T-cell (primary cell): ENCODE measurements around the gene NUAK1. TPM values are rescaled to one million over a fixed set of nuclear protein-coding genes. Genes with fewer than 3 reads are reported as not detected.

Experiments
- ATAC-seq, 4 experiments: fragments of 200-7000 bp in 3 of 4; fragments of 150-1000 bp in 1 of 4; cut with Tn5 transposase; replicated peaks in 1 of 4; 1 replicate in 3 of 4; 2 replicates in 1 of 4; pipeline ENCODE4 v1.10.0; 2021; ENCODE audit warnings: moderate library complexity in 3 of 4, mild to moderate bottlenecking in 2 of 4, moderate number of reproducible peaks in 1 of 4
- CTCF ChIA-PET, 2 donors: fragments of 300-600 bp; sonication (Branson Sonifier 250); formaldehyde crosslinking; loops; one replicate each; lab custom pipeline; 2022; ENCODE audit warnings: antibody characterized with exemption in 2 of 2; lab: Charles Lee
- POLR2A ChIA-PET, 2 donors: fragments of 300-600 bp; sonication (Branson Sonifier 250); formaldehyde crosslinking; loops; one replicate each; lab custom pipeline; 2022; ENCODE audit warnings: antibody characterized with exemption in 2 of 2; lab: Charles Lee
- DNase-seq, 35 experiments: peaks; one replicate each; pipeline versions ENCODE4 v3.0.0 to v3.0.0-alpha.2; 2013 to 2023
- H3K27ac ChIP-seq: one replicate; pipeline ENCODE4 v1.5.1; 2013; ENCODE audit warnings: low read length
- H3K27me3 ChIP-seq, 2 experiments: replicated peaks in 1 of 2; 1 replicate in 1 of 2; 2 replicates in 1 of 2; pipeline versions ENCODE4 v1.6.1 to v1.7.0; 2013; ENCODE audit warnings: low read length in 1 of 2, mixed read lengths in 1 of 2; ENCODE audit not compliant: control insufficient read depth in 2 of 2, insufficient read depth in 2 of 2; ENCODE audit errors: extremely low read depth in 1 of 2
- H3K36me3 ChIP-seq, 2 donors: 1 replicate in 1 of 2; 2 replicates in 1 of 2; pipeline versions ENCODE4 v1.6.1 to v1.7.0; 2013; ENCODE audit warnings: low read length in 1 of 2; ENCODE audit not compliant: control insufficient read depth in 2 of 2, insufficient read depth in 1 of 2; ENCODE audit errors: extremely low read depth in 1 of 2
- H3K4me1 ChIP-seq, 2 experiments: 1 replicate in 1 of 2; 2 replicates in 1 of 2; pipeline versions ENCODE4 v1.6.1 to v1.7.0; 2013; ENCODE audit warnings: low read length in 2 of 2, mixed read lengths in 1 of 2; ENCODE audit not compliant: insufficient read depth in 2 of 2, control insufficient read depth in 1 of 2; ENCODE audit errors: extremely low read depth in 1 of 2
- H3K4me3 ChIP-seq, 2 donors: 1 replicate in 1 of 2; 2 replicates in 1 of 2; pipeline versions ENCODE4 v1.5.1 to v1.7.0; 2013; ENCODE audit warnings: mild to moderate bottlenecking in 2 of 2, low read length in 1 of 2, moderate library complexity in 1 of 2; ENCODE audit not compliant: control insufficient read depth in 1 of 2; ENCODE audit errors: extremely low read depth in 1 of 2
- H3K9me3 ChIP-seq: 2 replicates; pipeline ENCODE4 v1.7.0; 2013
- H3K27ac Mint-ChIP-seq, 2 donors: one replicate each; pipeline ENCODE4 v1.8.0; 2020 to 2021; ENCODE audit warnings: mild to moderate bottlenecking in 2 of 2, mixed read lengths in 2 of 2
- H3K27me3 Mint-ChIP-seq, 2 donors: one replicate each; pipeline ENCODE4 v1.8.0; 2021 to 2022; ENCODE audit warnings: mixed read lengths in 2 of 2
- H3K36me3 Mint-ChIP-seq: one replicate; pipeline ENCODE4 v1.8.0; 2021; ENCODE audit warnings: mixed read lengths
- H3K4me1 Mint-ChIP-seq, 3 donors: one replicate each; pipeline ENCODE4 v1.8.0; 2020 to 2022; ENCODE audit warnings: mixed read lengths in 3 of 3, mild to moderate bottlenecking in 1 of 3
- H3K4me3 Mint-ChIP-seq, 3 donors: one replicate each; pipeline ENCODE4 v1.8.0; 2020 to 2022; ENCODE audit warnings: mild to moderate bottlenecking in 3 of 3, mixed read lengths in 3 of 3, moderate library complexity in 3 of 3
- H3K9me3 Mint-ChIP-seq, 3 donors: one replicate each; pipeline ENCODE4 v1.8.0; 2020 to 2022; ENCODE audit warnings: mixed read lengths in 3 of 3
- WGBS: methylation state at CpG from one replicate; pipeline ENCODE4 v1.1.5; 2013; ENCODE audit warnings: missing lambda C conversion rate; ENCODE audit not compliant: insufficient coverage; 5-methylcytosine and 5-hydroxymethylcytosine counted together
- total RNA-seq, 35 experiments: library from RNA in 6 of 35; stranded (reverse) in 6 of 35; fragments of 120-200 nt in 1 of 35; gene quantifications; one replicate each; pipeline versions ENCODE4 v1.2.1 to v1.2.4 and lab custom pipeline; 2013 to 2026

Gene NUAK1
- total RNA-seq = under 1 TPM; 0.25 to 0.50 (median 0.30) TPM
- total RNA-seq (2013) = 0.28 TPM
- 0 to 2.6 (median 0.50) reads per million in 29 experiments for total RNA-seq (lab: John Stamatoyannopoulos, UW)

GRCh38 chr12:106138633-106139421 lies at the start of gene NUAK1:
NUAK1 (minus strand) TSS chr12:106138954; CDS start chr12:106138653, 301 bp downstream.
- H3K9me3 ChIP-seq = no peaks in the 10 kb centered on the region
- POLR2A ChIA-PET = interaction anchor here in 1 of 2 donors (0.7 kb wide), 1 partner anchor 809 kb away, joined by 3 read pairs; the partner anchor contains the start of gene C12orf75
- peaks cover 24 to 47% of the 10 kb centered on the region in 2 experiments for H3K27me3 ChIP-seq
- Mint-ChIP-seq H3K4me3 (peak within 1 kb of the TSS; percentile 61 to 76 (median 68)), H3K27ac (peak within 1 kb of the TSS in 1 of 2 donors; percentile 17), H3K27me3 (peaks cover 66 to 67% of the 10 kb centered on the region in 2 donors), H3K36me3 (no peaks in the 10 kb centered on the region), H3K4me1 (peaks cover 18 to 27% (median 19%) of the 10 kb centered on the region in 3 donors), H3K9me3 (no peaks in the 10 kb centered on the region)
- peaks cover 0 to 23% of the 10 kb centered on the region in 2 experiments for H3K4me1 ChIP-seq
- DNase-seq = peak in 8 of 35 experiments; percentile 3 to 27 (median 11)
- peak within 1 kb of the TSS in 1 of 2 donors; percentile 57 for H3K4me3 ChIP-seq
- no peaks in the 10 kb centered on the region for H3K36me3 ChIP-seq
- peak; percentile 29 to 59 (median 50) for ATAC-seq
- CTCF ChIA-PET = interaction anchor here in 1 of 2 donors (0.9 kb wide), 1 partner anchor 718 kb away, joined by 4 read pairs; no protein-coding TSS in a partner anchor
- WGBS = under 1% methylated on average over 74 of the region's 106 CpGs
- no peak within 1 kb of the TSS for H3K27ac ChIP-seq

GRCh38 chr12:106188256-106188655 lies 49.5 kb upstream of the NUAK1 start:
- H3K27me3 Mint-ChIP-seq = peaks cover 17 to 19% of the 10 kb centered on the region in 2 donors
- DNase-seq (no peak), ATAC-seq (no peak)
- Histone ChIP-seq H3K4me3 (no peak overlapping the region), H3K9me3 (no peaks in the 10 kb centered on the region), H3K36me3 (no peaks in the 10 kb centered on the region), H3K27me3 (peaks cover 0 to 22% of the 10 kb centered on the region in 2 experiments), H3K27ac (no peak overlapping the region), H3K4me1 (no peaks in the 10 kb centered on the region)
- no peak overlapping the region for H3K4me3 Mint-ChIP-seq
- CTCF ChIA-PET = interaction anchor here in 1 of 2 donors (0.6 kb wide), 1 partner anchor 181 kb away, joined by 3 read pairs; no protein-coding TSS in a partner anchor
- WGBS = 68% methylated on average over 8 of the region's 10 CpGs
- H3K4me1 Mint-ChIP-seq = no peaks in the 10 kb centered on the region
- POLR2A ChIA-PET = no interaction called here
- H3K9me3 Mint-ChIP-seq = no peaks in the 10 kb centered on the region
- no peaks in the 10 kb centered on the region for H3K36me3 Mint-ChIP-seq
- H3K27ac Mint-ChIP-seq = no peak overlapping the region

- H3K4me1 Mint-ChIP-seq = no peaks in the 10 kb centered on the region
- Histone ChIP-seq H3K27me3 (peaks cover 0 to 22% of the 10 kb centered on the region in 2 experiments), H3K4me3 (no peak overlapping the region), H3K27ac (no peak overlapping the region), H3K4me1 (no peaks in the 10 kb centered on the region), H3K36me3 (no peaks in the 10 kb centered on the region), H3K9me3 (no peaks in the 10 kb centered on the region)
- CTCF ChIA-PET = no interaction called here
- WGBS = no CpG with 5 or more reads among the region's 1 CpG
- POLR2A ChIA-PET = no interaction called here
- H3K36me3 Mint-ChIP-seq = no peaks in the 10 kb centered on the region
- H3K27me3 Mint-ChIP-seq = peaks cover 19% of the 10 kb centered on the region in 2 donors
- no peak for ATAC-seq
- H3K9me3 Mint-ChIP-seq = no peaks in the 10 kb centered on the region
- DNase-seq = no peak
- no peak overlapping the region for H3K4me3 Mint-ChIP-seq
- H3K27ac Mint-ChIP-seq = no peak overlapping the region
Observed at GRCh38 chr12:106187842-106188241, 49.1 kb upstream of the NUAK1 start.

GRCh38 chr12:106187155-106187789 lies 48.5 kb upstream of the NUAK1 start:
- Histone ChIP-seq H3K36me3 (no peaks in the 10 kb centered on the region), H3K27ac (no peak overlapping the region), H3K27me3 (peaks cover 0 to 24% of the 10 kb centered on the region in 2 experiments), H3K4me3 (no peak overlapping the region), H3K9me3 (no peaks in the 10 kb centered on the region), H3K4me1 (no peaks in the 10 kb centered on the region)
- Mint-ChIP-seq H3K27me3 (peaks cover 19% of the 10 kb centered on the region in 2 donors), H3K9me3 (no peaks in the 10 kb centered on the region), H3K27ac (no peak overlapping the region), H3K4me3 (no peak overlapping the region), H3K4me1 (no peaks in the 10 kb centered on the region), H3K36me3 (no peaks in the 10 kb centered on the region)
- 11% methylated on average over 1 of the region's 6 CpGs for WGBS
- ATAC-seq = no peak
- ChIA-PET POLR2A (interaction anchor here in 1 of 2 donors (0.6 kb wide), 1 partner anchor 36 kb away, joined by 3 read pairs; no protein-coding TSS in a partner anchor), CTCF (no interaction called here)
- no peak for DNase-seq

- no peak for DNase-seq
- no peak overlapping the region for H3K27ac Mint-ChIP-seq
- no CpG with 5 or more reads among the region's 4 CpGs for WGBS
- no peak for ATAC-seq
- ChIA-PET POLR2A (no interaction called here), CTCF (no interaction called here)
- H3K4me1 ChIP-seq = no peaks in the 10 kb centered on the region
- H3K36me3 ChIP-seq = no peaks in the 10 kb centered on the region
- no peak overlapping the region for H3K4me3 ChIP-seq
- H3K4me3 Mint-ChIP-seq = no peak overlapping the region
- H3K27me3 Mint-ChIP-seq = peaks cover 11 to 20% of the 10 kb centered on the region in 2 donors
- no peaks in the 10 kb centered on the region for H3K36me3 Mint-ChIP-seq
- no peaks in the 10 kb centered on the region for H3K9me3 Mint-ChIP-seq
- no peak overlapping the region for H3K27ac ChIP-seq
- H3K4me1 Mint-ChIP-seq = no peaks in the 10 kb centered on the region
- H3K9me3 ChIP-seq = no peaks in the 10 kb centered on the region
- H3K27me3 ChIP-seq = peaks cover 0 to 17% of the 10 kb centered on the region in 2 experiments
Observed at GRCh38 chr12:106183735-106184134, 45.0 kb upstream of the NUAK1 start.

- ChIA-PET CTCF (no interaction called here), POLR2A (no interaction called here)
- Mint-ChIP-seq H3K4me1 (no peaks in the 10 kb centered on the region), H3K9me3 (no peaks in the 10 kb centered on the region), H3K27ac (no peak overlapping the region), H3K36me3 (no peaks in the 10 kb centered on the region), H3K4me3 (no peak overlapping the region), H3K27me3 (peaks cover 12 to 21% of the 10 kb centered on the region in 2 donors)
- Histone ChIP-seq H3K36me3 (no peaks in the 10 kb centered on the region), H3K4me3 (no peak overlapping the region), H3K4me1 (no peaks in the 10 kb centered on the region), H3K27me3 (peaks cover 0 to 18% of the 10 kb centered on the region in 2 experiments), H3K9me3 (no peaks in the 10 kb centered on the region), H3K27ac (no peak overlapping the region)
- DNase-seq (no peak), ATAC-seq (no peak)
- WGBS = no CpG with 5 or more reads among the region's 6 CpGs
Observed at GRCh38 chr12:106181401-106182114, 42.8 kb upstream of the NUAK1 start.
